HG02571 (cell line): ENCODE results near the gene TMEM116.
"Not testable (repeated sequence)": the region's sequence is repeated elsewhere in the genome, so short reads cannot be mapped to it uniquely, and the experiment has no call there.

Experiments used
- ATAC-seq: cut with Tn5 transposase; IDR thresholded peaks from one replicate; pipeline ENCODE4 v1.9.1; 2021; ENCODE audit warnings: mild to moderate bottlenecking, moderate library complexity; ENCODE audit not compliant: unreplicated experiment

Gene TMEM116

GRCh38 chr12:111980598-111980997 is 32.4 kb downstream of the TMEM116 start:
- ATAC-seq, result no peak

GRCh38 chr12:111978545-111978944 is 34.4 kb downstream of the TMEM116 start:
- no peak for ATAC-seq

- no peak for ATAC-seq
Measured at GRCh38 chr12:111976860-111977259, 36.1 kb downstream of the TMEM116 start.

- no peak for ATAC-seq
Measured at GRCh38 chr12:111976291-111976690, 36.7 kb downstream of the TMEM116 start.

GRCh38 chr12:111975161-111975931 is 37.6 kb downstream of the TMEM116 start:
- no peak for ATAC-seq

GRCh38 chr12:111971800-111972199 is 41.2 kb downstream of the TMEM116 start:
- ATAC-seq, result no peak

GRCh38 chr12:111964935-111965334 is 48.0 kb downstream of the TMEM116 start:
- no peak for ATAC-seq

- ATAC-seq, result not testable (repeated sequence)
Measured at GRCh38 chr12:111959518-111959917, 53.4 kb downstream of the TMEM116 start.

GRCh38 chr12:111957224-111957623 is 55.7 kb downstream of the TMEM116 start:
- ATAC-seq, result not testable (repeated sequence)

- ATAC-seq, result no peak
Measured at GRCh38 chr12:111954969-111955368, 58.0 kb downstream of the TMEM116 start.

- no peak for ATAC-seq
Measured at GRCh38 chr12:111953455-111953854, 59.5 kb downstream of the TMEM116 start.

GRCh38 chr12:111952084-111952787 is 60.7 kb downstream of the TMEM116 start:
- ATAC-seq, result not testable (repeated sequence)

GRCh38 chr12:111950961-111951676 is 61.8 kb downstream of the TMEM116 start:
- not testable (repeated sequence) for ATAC-seq

- no peak for ATAC-seq
Measured at GRCh38 chr12:111943929-111944328, 69.0 kb downstream of the TMEM116 start.

- no peak for ATAC-seq
Measured at GRCh38 chr12:111942557-111942956, 70.4 kb downstream of the TMEM116 start.

- ATAC-seq, result no peak
Measured at GRCh38 chr12:111937429-111937828, 75.5 kb downstream of the TMEM116 start.

GRCh38 chr12:111936869-111937268 is 76.1 kb downstream of the TMEM116 start:
- no peak for ATAC-seq

GRCh38 chr12:111932241-111932640 is 80.7 kb downstream of the TMEM116 start:
- ATAC-seq, result no peak

GRCh38 chr12:111927346-111927745 is 85.6 kb downstream of the TMEM116 start:
- ATAC-seq, result no peak

GRCh38 chr12:111926631-111927030 is 86.3 kb downstream of the TMEM116 start:
- no peak for ATAC-seq

- no peak for ATAC-seq
Measured at GRCh38 chr12:111925171-111925570, 87.8 kb downstream of the TMEM116 start.

GRCh38 chr12:111907740-111908139 is 105.2 kb downstream of the TMEM116 start:
- no peak for ATAC-seq
